Activated T-helper 17 cell treated with anti-CD3 and anti-CD28 coated beads, Interleukin-2, amount 50 U/mL, for 72 hours (primary cell): ENCODE data around the gene NRIP2. TPM values are rescaled to one million over a fixed set of nuclear protein-coding genes. Genes with fewer than 3 reads are reported as not detected.

Experiments
- ATAC-seq: fragments of 150-1000 bp; cut with Tn5 transposase; replicated peaks from 2 replicates; pipeline ENCODE4 v1.10.0; 2021; ENCODE audit warnings: mild to moderate bottlenecking, moderate library complexity
- H3K27ac Mint-ChIP-seq: one replicate; pipeline ENCODE4 v1.8.0; 2022; ENCODE audit warnings: mixed read lengths
- H3K27me3 Mint-ChIP-seq: one replicate; pipeline ENCODE4 v1.8.0; 2022; ENCODE audit warnings: mixed read lengths
- H3K36me3 Mint-ChIP-seq: one replicate; pipeline ENCODE4 v1.8.0; 2022; ENCODE audit warnings: low read depth, mild to moderate bottlenecking, mixed read lengths
- H3K4me1 Mint-ChIP-seq: one replicate; pipeline ENCODE4 v1.8.0; 2022; ENCODE audit warnings: mixed read lengths
- H3K4me3 Mint-ChIP-seq: one replicate; pipeline ENCODE4 v1.8.0; 2022; ENCODE audit warnings: mild to moderate bottlenecking, mixed read lengths
- H3K9me3 Mint-ChIP-seq: one replicate; pipeline ENCODE4 v1.8.0; 2022; ENCODE audit warnings: mixed read lengths
- total RNA-seq, 2 donors: library from RNA; stranded (reverse); gene quantifications; one replicate each; pipeline ENCODE4 v1.2.3, GENCODE V29; 2022

The NRIP2 gene
- total RNA-seq, 2 donors from 2014 or later: not detected

DNA sequence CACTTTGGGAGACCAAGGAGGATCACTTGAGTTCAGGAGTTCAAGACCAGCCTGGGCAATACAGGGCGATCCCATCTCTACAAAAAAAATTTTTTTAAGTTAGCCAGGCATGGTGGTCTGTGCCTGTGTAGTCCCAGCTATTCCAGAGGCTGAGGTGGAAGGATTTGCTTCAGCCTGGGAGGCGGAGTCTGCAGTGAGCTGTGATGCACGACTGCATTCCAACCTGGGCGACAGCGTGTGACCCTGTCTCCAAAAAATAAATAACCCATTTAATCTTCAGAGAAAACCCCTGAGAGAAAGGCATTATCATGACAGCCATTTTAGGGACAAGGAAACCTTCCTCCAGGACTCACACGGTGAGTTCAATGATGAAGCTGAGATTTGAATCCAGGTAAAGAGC is 43.7 kb downstream of the NRIP2 start:
- no peaks in the 10 kb centered on the region for H3K27me3 Mint-ChIP-seq
- no peak overlapping the region for H3K4me3 Mint-ChIP-seq
- no peaks in the 10 kb centered on the region for H3K9me3 Mint-ChIP-seq
- no peak for ATAC-seq
- no peaks in the 10 kb centered on the region for H3K4me1 Mint-ChIP-seq
- H3K27ac Mint-ChIP-seq: no peak overlapping the region
- peaks cover 3% of the 10 kb centered on the region for H3K36me3 Mint-ChIP-seq

DNA sequence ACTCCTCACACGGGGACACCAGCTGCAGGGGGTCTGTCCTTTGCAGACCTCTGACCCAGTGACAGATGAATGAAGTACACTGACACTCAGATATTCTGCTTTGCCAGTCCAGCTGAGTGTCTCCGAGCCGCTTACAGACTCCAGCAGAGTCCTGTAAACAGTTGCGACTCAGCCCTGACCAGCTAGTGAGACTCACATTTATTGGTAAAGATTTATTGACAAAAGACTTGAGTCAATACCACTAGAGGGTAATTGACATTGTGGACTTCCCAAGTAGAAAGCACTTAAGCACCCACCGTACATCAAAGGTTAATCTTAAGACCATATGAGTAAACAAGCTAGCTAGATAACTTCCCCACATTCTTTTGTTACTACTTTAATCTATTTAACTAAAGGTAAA is 49.8 kb downstream of the NRIP2 start:
- no peak overlapping the region for H3K4me3 Mint-ChIP-seq
- no peaks in the 10 kb centered on the region for H3K4me1 Mint-ChIP-seq
- ATAC-seq: no peak
- no peaks in the 10 kb centered on the region for H3K9me3 Mint-ChIP-seq
- H3K27ac Mint-ChIP-seq: no peak overlapping the region
- H3K27me3 Mint-ChIP-seq: peaks cover 3% of the 10 kb centered on the region
- no peaks in the 10 kb centered on the region for H3K36me3 Mint-ChIP-seq

DNA sequence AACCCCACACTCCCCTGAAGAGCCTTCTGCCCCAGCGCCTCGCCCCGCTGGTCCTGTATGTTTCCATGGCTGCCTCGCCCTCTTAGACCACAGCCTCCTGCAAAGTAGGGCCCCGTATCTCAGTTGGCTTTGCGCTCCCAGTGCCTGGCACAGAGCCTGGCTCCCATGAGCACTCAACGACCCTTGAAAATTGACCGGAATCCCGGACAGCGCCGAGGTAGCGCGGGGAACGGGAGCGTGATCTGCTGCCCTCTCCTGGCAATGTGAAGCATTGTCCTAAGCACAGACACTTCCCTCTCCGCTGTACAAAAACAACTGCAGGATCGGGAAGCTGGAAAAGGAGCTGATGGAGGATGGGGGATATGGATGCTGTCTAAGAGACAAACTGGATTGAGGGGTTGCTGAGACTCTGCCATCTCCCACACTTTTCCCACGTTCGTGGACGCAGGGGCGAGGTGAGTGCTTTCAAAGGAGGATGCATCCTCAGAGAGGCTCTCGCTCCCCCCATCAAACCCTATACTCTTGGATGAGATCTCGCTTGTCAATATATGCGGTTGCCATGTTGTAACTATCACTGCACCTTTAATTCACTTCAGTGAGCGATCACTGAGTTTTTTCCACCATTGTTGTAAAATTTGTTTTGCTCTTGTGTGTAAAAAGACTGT is 50.8 kb downstream of the NRIP2 start:
- no peak overlapping the region for H3K27ac Mint-ChIP-seq
- peak; percentile 87 for ATAC-seq
- peaks cover 3% of the 10 kb centered on the region for H3K27me3 Mint-ChIP-seq
- H3K36me3 Mint-ChIP-seq: no peaks in the 10 kb centered on the region
- H3K9me3 Mint-ChIP-seq: no peaks in the 10 kb centered on the region
- peak overlapping the region; percentile 61 for H3K4me3 Mint-ChIP-seq
- no peaks in the 10 kb centered on the region for H3K4me1 Mint-ChIP-seq

DNA sequence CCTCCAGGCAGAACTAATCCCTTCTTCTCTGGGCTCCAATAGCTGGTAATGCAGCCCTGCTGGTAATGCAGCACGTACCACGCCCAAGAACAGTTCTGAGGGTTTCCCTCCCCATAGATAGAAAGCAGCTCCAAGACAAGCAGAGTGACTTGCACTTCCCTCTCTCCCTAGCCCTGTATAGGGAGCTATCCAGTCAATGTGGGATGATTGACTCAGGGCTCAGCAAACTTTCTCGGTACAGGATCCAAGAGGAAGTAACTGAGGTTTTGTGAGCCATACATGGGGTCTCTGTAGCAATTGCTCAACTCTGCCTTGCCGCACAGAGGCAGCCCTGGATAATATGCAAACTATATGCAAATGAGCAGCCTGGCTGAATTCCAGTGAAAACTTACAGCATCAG is 55.6 kb downstream of the NRIP2 start:
- no peaks in the 10 kb centered on the region for H3K9me3 Mint-ChIP-seq
- no peak overlapping the region for H3K27ac Mint-ChIP-seq
- no peaks in the 10 kb centered on the region for H3K36me3 Mint-ChIP-seq
- H3K27me3 Mint-ChIP-seq: peaks cover 3% of the 10 kb centered on the region
- H3K4me1 Mint-ChIP-seq: no peaks in the 10 kb centered on the region
- ATAC-seq: no peak
- no peak overlapping the region for H3K4me3 Mint-ChIP-seq

DNA sequence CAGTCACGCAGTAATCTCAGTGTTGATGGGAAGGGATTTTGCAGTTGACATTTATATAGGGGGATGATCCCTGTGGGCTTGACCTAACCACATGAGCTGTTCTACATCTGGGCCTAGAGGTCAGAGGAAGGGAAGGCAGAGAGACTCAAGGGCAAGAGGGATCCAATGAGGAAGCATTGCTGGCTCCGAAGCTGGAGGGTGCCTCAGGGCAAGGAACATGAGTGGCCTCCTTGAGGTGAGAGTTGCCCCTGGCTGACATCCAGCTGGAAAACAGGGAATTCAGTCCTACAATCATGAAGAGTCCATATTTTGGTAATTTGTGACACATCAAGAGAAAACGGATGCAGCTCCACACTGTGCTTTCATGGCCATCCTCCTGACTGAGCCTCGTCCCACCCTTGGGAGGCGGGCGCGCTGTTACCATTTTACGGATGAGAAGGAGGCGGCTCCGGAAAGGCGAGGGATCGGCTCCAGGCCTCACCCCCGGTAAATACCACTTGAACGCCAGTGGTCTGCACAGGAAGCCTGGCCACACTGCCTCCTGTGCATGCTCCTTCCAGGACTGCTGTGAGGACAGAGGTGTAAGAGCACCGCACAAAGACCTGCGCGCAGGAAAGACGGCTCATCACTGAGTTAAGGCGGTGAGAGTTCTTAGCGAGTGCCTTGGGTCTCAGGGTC is 58.6 kb downstream of the NRIP2 start:
- Mint-ChIP-seq H3K36me3 (no peaks in the 10 kb centered on the region), H3K27ac (no peak overlapping the region), H3K9me3 (no peaks in the 10 kb centered on the region), H3K4me1 (no peaks in the 10 kb centered on the region), H3K4me3 (no peak overlapping the region), H3K27me3 (no peaks in the 10 kb centered on the region)
- no peak for ATAC-seq

DNA sequence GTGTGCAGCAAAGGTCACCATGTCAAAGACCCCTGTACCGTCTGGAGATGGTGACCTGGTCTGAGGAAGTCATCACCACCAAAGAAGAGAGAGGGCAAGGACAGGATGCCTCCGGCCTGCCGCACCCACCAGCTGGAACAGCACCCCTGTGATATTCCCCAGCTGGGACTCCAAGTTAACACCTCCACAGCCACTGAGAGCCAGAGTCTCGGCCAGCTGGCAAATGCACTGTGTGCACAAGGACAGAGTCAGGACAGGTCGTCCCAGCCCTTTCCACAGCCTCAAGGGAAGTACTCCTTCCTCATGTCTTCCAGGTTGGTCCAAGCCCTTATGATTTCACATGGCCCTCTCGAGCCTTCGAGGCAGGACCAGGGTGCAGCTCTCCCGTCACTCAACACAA is 59.4 kb downstream of the NRIP2 start:
- Mint-ChIP-seq H3K27ac (no peak overlapping the region), H3K36me3 (no peaks in the 10 kb centered on the region)

More for the DNA sequence above, 59.4 kb downstream of the NRIP2 start:
- Mint-ChIP-seq H3K4me3 (no peak overlapping the region), H3K27me3 (no peaks in the 10 kb centered on the region), H3K4me1 (no peaks in the 10 kb centered on the region), H3K9me3 (no peaks in the 10 kb centered on the region)
- no peak for ATAC-seq

Other genes starting within 250 kb of the NRIP2 start
- 100 to 1,000 TPM in 1 of 2 donors, 10 to 100 TPM in 1; 78.9 to 166 TPM for gene FKBP4, start 40.1 kb downstream of the NRIP2 start, total RNA-seq
- 10 to 100 TPM; 34.8 to 43.8 TPM for gene ITFG2, start 22.4 kb downstream of the NRIP2 start, total RNA-seq
- gene TEX52, start 22.0 kb upstream of the NRIP2 start, total RNA-seq: under 1 TPM in 1 of 2 donors, not detected in 1; 0.35 TPM
- gene FOXM1, start 42.1 kb upstream of the NRIP2 start, total RNA-seq: 100 to 1,000 TPM in 1 of 2 donors, 10 to 100 TPM in 1; 73.8 to 134 TPM
- gene RHNO1, start 42.2 kb upstream of the NRIP2 start, total RNA-seq: 10 to 100 TPM; 39.4 to 52.3 TPM
- gene TULP3, start 55.9 kb upstream of the NRIP2 start, total RNA-seq: 10 to 100 TPM in 1 of 2 donors, 1 to 10 TPM in 1; 9.3 to 10.2 TPM
- gene TEAD4, start 124.4 kb upstream of the NRIP2 start, total RNA-seq: 1 to 10 TPM; 3.1 to 3.7 TPM
- 1 to 10 TPM in 1 of 2 donors, under 1 TPM in 1; 0.65 to 2.7 TPM for gene TSPAN9, start 242.3 kb upstream of the NRIP2 start, total RNA-seq